ENCODE results near the gene PMPCB.
A peak's percentile ranks its signal among the peaks of the same experiment; 100 is the strongest.

PMPCB gene

GRCh38 chr7:103343758-103344452 is 46.7 kb downstream of the PMPCB start:
- Histone ChIP-seq H3K27ac (ENCODE audit: low read length) (peak overlapping the region; percentile 59; the same call in 1 of the 2 replicates), H4K20me1 (ENCODE audit: insufficient read depth, low read length) (no peaks in the 10 kb centered on the region), H3K36me3 (replicated peaks; ENCODE audit: insufficient read depth, low read length) (peaks cover 5% of the 10 kb centered on the region; the same call in 1 of the 2 replicates), H2AFZ (ENCODE audit: low read length) (peak overlapping the region; percentile 94), H3K4me3 (ENCODE audit: low read length) (peak overlapping the region; percentile 97), H3K9ac (ENCODE audit: low read length) (peak overlapping the region; percentile 83), H3K27me3 (replicated peaks; ENCODE audit: insufficient read depth, low read length) (no peaks in the 10 kb centered on the region), H3K9me3 (replicated peaks; ENCODE audit: insufficient read depth, low read length) (no peaks in the 10 kb centered on the region), H3F3A (ENCODE audit: insufficient read depth, low read length) (peaks cover 35% of the 10 kb centered on the region), H3K9me2 (replicated peaks; ENCODE audit: insufficient read depth, low read length) (no peaks in the 10 kb centered on the region), H3K79me2 (ENCODE audit: low read length) (peaks cover 77% of the 10 kb centered on the region), H3K4me2 (ENCODE audit: low read depth, low read length) (peak overlapping the region; percentile 99), H3K4me1 (ENCODE audit: low read length) (peaks cover 22% of the 10 kb centered on the region)
- peak; percentile 31 for DNase-seq
- TF ChIP-seq EZH2 (optimal IDR thresholded peaks at IDR 0.05; ENCODE audit: low read depth, low read length) (no peak), CTCF (IDR thresholded peaks at IDR 0.05; ENCODE audit: low read length) (no peak), EZH2phosphoT487 (IDR thresholded peaks at IDR 0.05; ENCODE audit: low read length) (no peak)

- peak within 1 kb of the TSS; percentile 97 for H3K4me3 ChIP-seq (ENCODE audit: low read length)
Measured at GRCh38 chr7:103344453-103345149, 47.4 kb downstream of the PMPCB start, which contains the start of gene DNAJC2. TSS of gene DNAJC2 (minus strand) at chr7:103344767. CDS start at chr7:103344622, 145 bp downstream.

GRCh38 chr7:103346396-103346795 is 49.2 kb downstream of the PMPCB start:
- Histone ChIP-seq H3K27ac (ENCODE audit: low read length) (no peak overlapping the region), H3K4me1 (ENCODE audit: low read length) (peaks cover 27% of the 10 kb centered on the region), H3K4me2 (ENCODE audit: low read depth, low read length) (peak overlapping the region; percentile 92; the same call in 1 of the 2 replicates)

More at GRCh38 chr7:103344453-103345149, 47.4 kb downstream of the PMPCB start, which contains the start of gene DNAJC2:
- H3K4me2 ChIP-seq (ENCODE audit: low read depth, low read length) = peak within 1 kb of the TSS; percentile 99
- H3K36me3 ChIP-seq (replicated peaks; ENCODE audit: insufficient read depth, low read length) = peaks cover 5% of the 10 kb centered on the region; the same call in 1 of the 2 replicates
- no peaks in the 10 kb centered on the region for H3K27me3 ChIP-seq (replicated peaks; ENCODE audit: insufficient read depth, low read length)
- H3K9ac ChIP-seq (ENCODE audit: low read length) = peak within 1 kb of the TSS; percentile 83
- H3K27ac ChIP-seq (ENCODE audit: low read length) = peak within 1 kb of the TSS; percentile 59; the same call in 1 of the 2 replicates
- peaks cover 22% of the 10 kb centered on the region for H3K4me1 ChIP-seq (ENCODE audit: low read length)
- H3K9me3 ChIP-seq (replicated peaks; ENCODE audit: insufficient read depth, low read length) = no peaks in the 10 kb centered on the region
- H3K79me2 ChIP-seq (ENCODE audit: low read length) = peaks cover 77% of the 10 kb centered on the region
- peak within 1 kb of the TSS; percentile 94 for H2AFZ ChIP-seq (ENCODE audit: low read length)
- DNase-seq = peak; percentile 92
- H3K9me2 ChIP-seq (replicated peaks; ENCODE audit: insufficient read depth, low read length) = no peaks in the 10 kb centered on the region
- TF ChIP-seq CTCF (IDR thresholded peaks at IDR 0.05; ENCODE audit: low read length) (no peak), EZH2phosphoT487 (IDR thresholded peaks at IDR 0.05; ENCODE audit: low read length) (no peak), EZH2 (optimal IDR thresholded peaks at IDR 0.05; ENCODE audit: low read depth, low read length) (no peak)
- H3F3A ChIP-seq (ENCODE audit: insufficient read depth, low read length) = peaks cover 35% of the 10 kb centered on the region
- H4K20me1 ChIP-seq (ENCODE audit: insufficient read depth, low read length) = no peaks in the 10 kb centered on the region

More at GRCh38 chr7:103346396-103346795, 49.2 kb downstream of the PMPCB start:
- no peaks in the 10 kb centered on the region for H3K9me3 ChIP-seq (replicated peaks; ENCODE audit: insufficient read depth, low read length)
- no peaks in the 10 kb centered on the region for H3K9me2 ChIP-seq (replicated peaks; ENCODE audit: insufficient read depth, low read length)
- 0 out of 2 replicates have a peak overlapping the region, but pooled peaks have one; percentile 91 for H2AFZ ChIP-seq (ENCODE audit: low read length)
- peaks cover 18% of the 10 kb centered on the region for H4K20me1 ChIP-seq (ENCODE audit: insufficient read depth, low read length)
- TF ChIP-seq CTCF (IDR thresholded peaks at IDR 0.05; ENCODE audit: low read length) (no peak), EZH2 (optimal IDR thresholded peaks at IDR 0.05; ENCODE audit: low read depth, low read length) (no peak), EZH2phosphoT487 (IDR thresholded peaks at IDR 0.05; ENCODE audit: low read length) (no peak)
- DNase-seq = peak; percentile 41
- H3K36me3 ChIP-seq (replicated peaks; ENCODE audit: insufficient read depth, low read length) = no peaks in the 10 kb centered on the region; the same call in 1 of the 2 replicates
- peaks cover 35% of the 10 kb centered on the region for H3F3A ChIP-seq (ENCODE audit: insufficient read depth, low read length)
- no peaks in the 10 kb centered on the region for H3K27me3 ChIP-seq (replicated peaks; ENCODE audit: insufficient read depth, low read length)
- H3K9ac ChIP-seq (ENCODE audit: low read length) = no peak overlapping the region
- no peak overlapping the region for H3K4me3 ChIP-seq (ENCODE audit: low read length)
- peaks cover 80% of the 10 kb centered on the region for H3K79me2 ChIP-seq (ENCODE audit: low read length)

Measured in MM.1S (cell line).